Activated CD8-positive, alpha-beta T cell treated with anti-CD3 and anti-CD28 coated beads for 36 hours (primary cell): ENCODE measurements around the gene SNX25. TPM values are rescaled to one million over a fixed set of nuclear protein-coding genes. Genes with fewer than 3 reads are reported as not detected.
"Not testable (repeated sequence)": the region's sequence is repeated elsewhere in the genome, so short reads cannot be mapped to it uniquely, and the experiment has no call there.

ENCODE experiments used
- ATAC-seq: fragments of 200-7000 bp; cut with Tn5 transposase; one replicate; pipeline ENCODE4 v1.10.0; 2021; ENCODE audit warnings: mild to moderate bottlenecking, moderate library complexity
- CTCF ChIA-PET: fragments of 350-600 bp; sonication (Branson Sonifier 250); formaldehyde crosslinking; loops from one replicate; lab custom pipeline; 2021; ENCODE audit warnings: antibody characterized with exemption; lab: Charles Lee
- POLR2A ChIA-PET: fragments of 350-600 bp; sonication (Branson Sonifier 250); formaldehyde crosslinking; loops from one replicate; lab custom pipeline; 2021; ENCODE audit warnings: antibody characterized with exemption; lab: Charles Lee
- DNase-seq: peaks from one replicate; pipeline ENCODE4 v3.0.0-alpha.2; 2020
- H3K27ac Mint-ChIP-seq: one replicate; pipeline ENCODE4 v1.8.0; 2021; ENCODE audit warnings: mild to moderate bottlenecking, mixed read lengths
- H3K27me3 Mint-ChIP-seq: one replicate; pipeline ENCODE4 v1.8.0; 2021; ENCODE audit warnings: mixed read lengths
- H3K36me3 Mint-ChIP-seq: one replicate; pipeline ENCODE4 v1.8.0; 2021; ENCODE audit warnings: low read depth, mixed read lengths
- H3K4me1 Mint-ChIP-seq: one replicate; pipeline ENCODE4 v1.8.0; 2021; ENCODE audit warnings: low read depth, mixed read lengths
- H3K4me3 Mint-ChIP-seq: one replicate; pipeline ENCODE4 v1.8.0; 2021; ENCODE audit warnings: mild to moderate bottlenecking, moderate library complexity, mixed read lengths
- H3K9me3 Mint-ChIP-seq: one replicate; pipeline ENCODE4 v1.8.0; 2021; ENCODE audit warnings: mixed read lengths
- intact Hi-C: fragments of 100-400 bp; cut with micrococcal nuclease; formaldehyde crosslinking; loops from one replicate; pipeline ENCODE4 v1.10.0; 2022
- total RNA-seq, 2 experiments: library from RNA; stranded (reverse); gene quantifications; one replicate each; pipeline ENCODE4 v1.2.3, GENCODE V29; 2021
- TF ChIP-seq, protein P1 (sequence below): fragments of 200-600 bp; IDR thresholded peaks from one replicate; pipeline ENCODE4 v1.8.0; 2022; ENCODE audit warnings: antibody characterized with exemption, mild to moderate bottlenecking

SNX25 gene
- total RNA-seq, 2 experiments from 2014 or later: 24.0 to 24.3 TPM

DNA sequence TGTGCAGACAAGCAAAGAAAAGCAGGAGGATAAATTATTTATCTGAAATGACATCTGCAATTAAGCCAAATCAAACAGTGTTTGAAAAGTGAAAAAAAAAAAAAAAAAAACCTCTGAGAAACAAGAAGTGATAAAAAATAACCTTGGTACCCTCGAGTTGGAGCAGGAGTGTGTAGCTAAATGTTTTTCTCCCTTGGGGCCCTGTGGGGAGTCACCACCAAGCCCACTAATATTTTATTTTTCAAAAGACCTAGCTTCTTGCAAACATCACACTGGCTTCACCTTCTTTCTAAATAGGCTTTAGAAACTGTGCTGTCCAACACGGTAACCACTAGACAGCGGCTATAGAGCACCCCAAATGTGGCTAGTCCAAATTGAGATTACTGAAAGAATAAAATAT lies 47.7 kb downstream of the SNX25 start:
- TF ChIP-seq, protein P1, sequence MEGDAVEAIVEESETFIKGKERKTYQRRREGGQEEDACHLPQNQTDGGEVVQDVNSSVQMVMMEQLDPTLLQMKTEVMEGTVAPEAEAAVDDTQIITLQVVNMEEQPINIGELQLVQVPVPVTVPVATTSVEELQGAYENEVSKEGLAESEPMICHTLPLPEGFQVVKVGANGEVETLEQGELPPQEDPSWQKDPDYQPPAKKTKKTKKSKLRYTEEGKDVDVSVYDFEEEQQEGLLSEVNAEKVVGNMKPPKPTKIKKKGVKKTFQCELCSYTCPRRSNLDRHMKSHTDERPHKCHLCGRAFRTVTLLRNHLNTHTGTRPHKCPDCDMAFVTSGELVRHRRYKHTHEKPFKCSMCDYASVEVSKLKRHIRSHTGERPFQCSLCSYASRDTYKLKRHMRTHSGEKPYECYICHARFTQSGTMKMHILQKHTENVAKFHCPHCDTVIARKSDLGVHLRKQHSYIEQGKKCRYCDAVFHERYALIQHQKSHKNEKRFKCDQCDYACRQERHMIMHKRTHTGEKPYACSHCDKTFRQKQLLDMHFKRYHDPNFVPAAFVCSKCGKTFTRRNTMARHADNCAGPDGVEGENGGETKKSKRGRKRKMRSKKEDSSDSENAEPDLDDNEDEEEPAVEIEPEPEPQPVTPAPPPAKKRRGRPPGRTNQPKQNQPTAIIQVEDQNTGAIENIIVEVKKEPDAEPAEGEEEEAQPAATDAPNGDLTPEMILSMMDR: no peak
- ATAC-seq (no peak), DNase-seq (no peak)
- Mint-ChIP-seq H3K36me3 (peaks cover 15% of the 10 kb centered on the region), H3K4me3 (no peak overlapping the region), H3K4me1 (peaks cover 39% of the 10 kb centered on the region), H3K9me3 (no peaks in the 10 kb centered on the region), H3K27ac (no peak overlapping the region), H3K27me3 (no peaks in the 10 kb centered on the region)
- ChIA-PET CTCF (interaction anchor here (1.4 to 1.9 kb wide), 3 partner anchors 9 to 89 kb away, joined by 3 to 10 read pairs (median 4); no protein-coding TSS in a partner anchor), POLR2A (no interaction called here)
- intact Hi-C loops: no loop called here

DNA sequence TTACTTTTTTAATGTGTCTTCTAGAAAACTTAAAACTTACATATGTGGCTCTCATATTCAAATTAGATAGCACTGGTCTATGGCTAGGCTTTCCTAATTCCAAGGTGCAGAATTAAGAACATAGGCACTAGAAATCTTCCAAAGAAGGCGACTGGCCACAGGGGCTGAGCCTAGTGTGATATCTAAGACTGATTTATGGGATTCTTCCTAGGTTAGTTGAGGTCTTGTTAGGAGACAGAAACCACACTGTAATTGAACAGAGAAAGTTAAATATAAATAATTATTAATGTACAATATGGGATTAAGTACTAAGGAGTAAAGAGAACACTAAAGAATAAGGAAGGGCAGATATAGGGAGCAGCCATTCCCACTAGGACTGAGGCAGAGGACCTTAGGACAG lies 48.3 kb downstream of the SNX25 start:
- H3K27ac Mint-ChIP-seq: no peak overlapping the region
- no peak overlapping the region for H3K4me3 Mint-ChIP-seq
- ChIA-PET POLR2A (no interaction called here), CTCF (interaction anchor here (1.4 to 1.9 kb wide), 3 partner anchors 9 to 88 kb away, joined by 3 to 10 read pairs (median 4); no protein-coding TSS in a partner anchor)
- intact Hi-C loops: no loop called here
- peaks cover 40% of the 10 kb centered on the region for H3K4me1 Mint-ChIP-seq
- H3K36me3 Mint-ChIP-seq: peaks cover 15% of the 10 kb centered on the region
- DNase-seq (no peak), ATAC-seq (no peak)
- no peaks in the 10 kb centered on the region for H3K9me3 Mint-ChIP-seq
- H3K27me3 Mint-ChIP-seq: no peaks in the 10 kb centered on the region
- TF ChIP-seq, protein P1: no peak

DNA sequence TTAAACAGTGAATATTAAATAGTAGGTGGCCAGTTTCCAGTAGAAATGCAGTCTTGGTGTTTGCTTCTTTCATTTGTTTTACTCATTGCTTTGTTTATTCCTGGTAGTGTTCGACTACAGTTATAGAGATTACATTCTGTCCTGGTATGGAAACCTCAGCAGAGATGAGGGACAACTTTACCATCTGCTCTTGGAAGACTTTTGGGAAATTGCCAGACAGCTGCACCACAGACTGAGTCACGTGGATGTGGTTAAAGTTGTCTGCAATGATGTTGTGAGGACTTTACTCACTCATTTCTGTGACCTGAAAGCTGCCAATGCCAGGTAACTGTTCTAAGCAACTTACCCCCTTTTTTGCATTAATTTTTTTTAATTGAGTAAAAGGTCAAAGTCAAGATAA lies 49.3 kb downstream of the SNX25 start:
- peaks cover 45% of the 10 kb centered on the region for H3K4me1 Mint-ChIP-seq
- intact Hi-C loops, POLR2A ChIA-PET, CTCF ChIA-PET, H3K27ac Mint-ChIP-seq, H3K9me3 Mint-ChIP-seq, DNase-seq, H3K27me3 Mint-ChIP-seq, H3K4me3 Mint-ChIP-seq, H3K36me3 Mint-ChIP-seq: not testable (repeated sequence)
- peak; percentile 57 for ATAC-seq

DNA sequence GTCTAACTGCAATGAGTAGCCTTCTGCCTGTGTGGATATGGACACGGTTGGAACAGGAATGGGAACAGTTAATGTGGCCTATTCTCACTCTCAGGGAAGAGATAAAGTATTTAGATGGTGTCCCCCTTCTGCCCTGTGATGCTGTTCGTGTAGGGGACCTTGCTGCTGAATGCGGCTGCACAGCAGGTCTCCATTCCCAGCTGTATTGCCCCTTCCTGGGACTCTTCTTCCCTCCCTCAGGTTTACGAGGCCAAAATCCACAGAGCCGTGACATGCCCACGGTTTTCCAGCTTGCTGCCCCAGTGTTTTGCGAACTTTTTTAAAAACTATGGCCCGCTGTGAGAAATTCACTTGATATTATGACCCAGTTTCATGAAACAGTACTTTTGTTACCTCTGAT lies 50.3 kb downstream of the SNX25 start:
- Mint-ChIP-seq H3K27me3 (no peaks in the 10 kb centered on the region), H3K4me3 (no peak overlapping the region), H3K36me3 (peaks cover 7% of the 10 kb centered on the region), H3K27ac (no peak overlapping the region), H3K9me3 (no peaks in the 10 kb centered on the region), H3K4me1 (peaks cover 36% of the 10 kb centered on the region)
- ATAC-seq (no peak), DNase-seq (no peak)
- intact Hi-C loops: no loop called here
- POLR2A ChIA-PET: no interaction called here
- TF ChIP-seq, protein P1: no peak
- CTCF ChIA-PET: interaction anchor here (0.8 to 0.9 kb wide), 2 partner anchors 36 to 76 kb away, joined by 3 read pairs; no protein-coding TSS in a partner anchor

DNA sequence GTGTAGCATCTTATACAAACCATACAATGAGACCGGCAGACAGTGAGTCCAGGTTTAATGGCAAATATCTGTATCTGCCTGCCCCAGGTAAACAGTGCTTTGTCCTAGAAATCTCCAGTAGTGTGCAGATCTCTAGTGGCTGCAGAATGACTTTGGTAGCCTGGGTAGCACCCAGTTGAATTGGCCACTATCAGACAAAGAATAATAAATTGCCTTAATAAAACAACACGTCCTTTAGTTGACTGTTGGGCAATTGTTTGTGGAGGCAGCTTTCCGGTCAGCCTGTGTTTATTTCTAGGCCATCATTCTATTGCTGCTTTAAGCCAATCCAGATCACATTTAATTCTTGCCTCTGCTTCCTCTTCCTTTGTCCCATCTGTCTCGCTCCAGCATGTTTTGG lies 52.5 kb downstream of the SNX25 start:
- Mint-ChIP-seq H3K27ac (no peak overlapping the region), H3K36me3 (peaks cover 8% of the 10 kb centered on the region), H3K4me3 (no peak overlapping the region), H3K4me1 (peaks cover 25% of the 10 kb centered on the region), H3K9me3 (no peaks in the 10 kb centered on the region), H3K27me3 (no peaks in the 10 kb centered on the region)
- ChIA-PET CTCF (interaction anchor here (0.9 kb wide), 1 partner anchor 78 kb away, joined by 4 read pairs; no protein-coding TSS in a partner anchor), POLR2A (no interaction called here)
- DNase-seq (no peak), ATAC-seq (no peak)
- TF ChIP-seq, protein P1: no peak
- intact Hi-C loops: no loop called here
